ENCODE measurements around the gene MAP3K6. TPM values are rescaled to one million over a fixed set of nuclear protein-coding genes. Genes with fewer than 3 reads are reported as not detected.
A peak's percentile ranks its signal among the peaks of the same experiment; 100 is the strongest.

MAP3K6 gene
- total and polyA plus RNA-seq, 2 of the 13 experiments (the other 11 are each of a cell fraction or from before 2014, with no cell fraction given): 2.7 to 3.2 TPM

DNA sequence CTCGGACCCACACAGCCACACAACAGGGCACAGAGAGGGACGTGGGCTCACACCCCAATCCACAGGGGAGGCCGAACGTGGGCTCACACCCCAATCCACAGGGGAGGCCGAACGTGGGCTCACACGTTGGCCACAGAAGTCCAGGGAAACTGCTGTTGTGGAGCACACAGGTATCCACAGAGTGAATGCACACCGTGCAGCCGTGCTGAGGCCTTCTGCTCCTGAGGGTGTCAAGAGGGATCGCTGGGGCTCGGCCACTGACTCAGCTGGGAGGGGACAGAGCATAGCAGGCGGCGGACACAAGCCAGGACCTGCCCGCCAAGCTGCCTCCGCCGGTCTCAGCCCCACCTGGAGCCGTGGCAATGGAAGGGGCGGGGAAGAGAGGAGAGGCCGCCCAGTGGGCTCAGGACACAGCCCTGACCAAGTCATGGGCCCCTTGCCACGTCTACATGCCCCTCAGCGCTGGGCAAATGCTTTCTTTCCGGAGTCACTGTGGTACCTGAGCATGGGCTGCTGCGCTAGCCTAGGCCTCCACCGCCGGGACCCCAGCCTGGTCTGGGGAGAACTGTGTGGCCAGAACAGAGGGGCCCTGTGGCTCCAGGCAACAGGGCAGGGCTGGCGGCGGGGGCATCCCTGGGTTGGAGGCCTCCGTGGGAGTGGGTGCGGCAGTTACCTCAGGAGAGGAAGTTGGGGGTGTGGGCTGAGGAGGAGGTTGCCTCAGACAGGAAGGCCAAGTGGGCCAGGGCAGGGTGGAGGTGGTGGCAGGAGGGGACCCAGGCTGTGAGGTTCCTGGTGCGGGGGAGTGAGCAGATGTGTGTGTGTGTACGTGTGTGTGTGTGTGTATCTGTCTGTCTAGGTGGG lies 23.8 kb downstream of the MAP3K6 start (continued):
- TF ChIP-seq ZNF44 (CRISPR knock-in tag; IDR thresholded peaks at IDR 0.05) (0 out of 2 replicates have a peak, but pooled peaks have one; percentile 17), ZMAT3 (CRISPR knock-in tag; conservative IDR thresholded peaks at IDR 0.05) (peak; percentile 59), HCFC1 (IDR thresholded peaks at IDR 0.05; ENCODE audit: low read depth, low read length) (no peak), CEBPG (CRISPR knock-in tag; IDR thresholded peaks at IDR 0.05) (no peak), ZBTB7A (CRISPR knock-in tag; IDR thresholded peaks at IDR 0.05) (peak; percentile 68; the same call in 1 of the 2 replicates), ZNF776 (CRISPR knock-in tag; IDR thresholded peaks at IDR 0.05) (0 out of 2 replicates have a peak, but pooled peaks have one; percentile 11), SIN3A (IDR thresholded peaks at IDR 0.05; ENCODE audit: borderline replicate concordance, low read depth, low read length) (peak; percentile 35; the same call in 1 of the 2 replicates), HNRNPLL (IDR thresholded peaks at IDR 0.05; ENCODE audit: low read depth, low read length, poor library complexity, severe bottlenecking) (peak; percentile 57), SPEN (CRISPR knock-in tag; IDR thresholded peaks at IDR 0.05; ENCODE audit: low read depth) (peak; percentile 30; the same call in 1 of the 2 replicates), KDM4B (CRISPR knock-in tag; IDR thresholded peaks at IDR 0.05) (0 out of 2 replicates have a peak, but pooled peaks have one; percentile 19), ZNF180 (CRISPR knock-in tag; IDR thresholded peaks at IDR 0.05; ENCODE audit: borderline replicate concordance, low read depth) (no peak), ZNF446 (CRISPR knock-in tag; IDR thresholded peaks at IDR 0.05) (0 out of 2 replicates have a peak, but pooled peaks have one; percentile 30), ZSCAN31 (CRISPR knock-in tag; IDR thresholded peaks at IDR 0.05; ENCODE audit: low read depth) (peak; percentile 38; the same call in 1 of the 2 replicates), SOX13 (IDR thresholded peaks at IDR 0.05) (no peak), SOX13 (CRISPR knock-in tag; conservative IDR thresholded peaks at IDR 0.05 in 1 of 2, IDR thresholded peaks at IDR 0.05 in 1 of 2) (peak in 1 of 2 experiments; percentile 43; a peak in 2 of 4 replicates)
- TF ChIP-seq, protein P1, sequence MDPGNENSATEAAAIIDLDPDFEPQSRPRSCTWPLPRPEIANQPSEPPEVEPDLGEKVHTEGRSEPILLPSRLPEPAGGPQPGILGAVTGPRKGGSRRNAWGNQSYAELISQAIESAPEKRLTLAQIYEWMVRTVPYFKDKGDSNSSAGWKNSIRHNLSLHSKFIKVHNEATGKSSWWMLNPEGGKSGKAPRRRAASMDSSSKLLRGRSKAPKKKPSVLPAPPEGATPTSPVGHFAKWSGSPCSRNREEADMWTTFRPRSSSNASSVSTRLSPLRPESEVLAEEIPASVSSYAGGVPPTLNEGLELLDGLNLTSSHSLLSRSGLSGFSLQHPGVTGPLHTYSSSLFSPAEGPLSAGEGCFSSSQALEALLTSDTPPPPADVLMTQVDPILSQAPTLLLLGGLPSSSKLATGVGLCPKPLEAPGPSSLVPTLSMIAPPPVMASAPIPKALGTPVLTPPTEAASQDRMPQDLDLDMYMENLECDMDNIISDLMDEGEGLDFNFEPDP (CRISPR knock-in tag; conservative IDR thresholded peaks at IDR 0.05): 0 out of 2 replicates have a peak, but pooled peaks have one; percentile 66
- TF ChIP-seq, protein P2, sequence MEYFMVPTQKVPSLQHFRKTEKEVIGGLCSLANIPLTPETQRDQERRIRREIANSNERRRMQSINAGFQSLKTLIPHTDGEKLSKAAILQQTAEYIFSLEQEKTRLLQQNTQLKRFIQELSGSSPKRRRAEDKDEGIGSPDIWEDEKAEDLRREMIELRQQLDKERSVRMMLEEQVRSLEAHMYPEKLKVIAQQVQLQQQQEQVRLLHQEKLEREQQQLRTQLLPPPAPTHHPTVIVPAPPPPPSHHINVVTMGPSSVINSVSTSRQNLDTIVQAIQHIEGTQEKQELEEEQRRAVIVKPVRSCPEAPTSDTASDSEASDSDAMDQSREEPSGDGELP (IDR thresholded peaks at IDR 0.05; ENCODE audit: borderline replicate concordance, low read depth): peak; percentile 67; the same call in 1 of the 2 replicates
- TF ChIP-seq, protein P3, sequence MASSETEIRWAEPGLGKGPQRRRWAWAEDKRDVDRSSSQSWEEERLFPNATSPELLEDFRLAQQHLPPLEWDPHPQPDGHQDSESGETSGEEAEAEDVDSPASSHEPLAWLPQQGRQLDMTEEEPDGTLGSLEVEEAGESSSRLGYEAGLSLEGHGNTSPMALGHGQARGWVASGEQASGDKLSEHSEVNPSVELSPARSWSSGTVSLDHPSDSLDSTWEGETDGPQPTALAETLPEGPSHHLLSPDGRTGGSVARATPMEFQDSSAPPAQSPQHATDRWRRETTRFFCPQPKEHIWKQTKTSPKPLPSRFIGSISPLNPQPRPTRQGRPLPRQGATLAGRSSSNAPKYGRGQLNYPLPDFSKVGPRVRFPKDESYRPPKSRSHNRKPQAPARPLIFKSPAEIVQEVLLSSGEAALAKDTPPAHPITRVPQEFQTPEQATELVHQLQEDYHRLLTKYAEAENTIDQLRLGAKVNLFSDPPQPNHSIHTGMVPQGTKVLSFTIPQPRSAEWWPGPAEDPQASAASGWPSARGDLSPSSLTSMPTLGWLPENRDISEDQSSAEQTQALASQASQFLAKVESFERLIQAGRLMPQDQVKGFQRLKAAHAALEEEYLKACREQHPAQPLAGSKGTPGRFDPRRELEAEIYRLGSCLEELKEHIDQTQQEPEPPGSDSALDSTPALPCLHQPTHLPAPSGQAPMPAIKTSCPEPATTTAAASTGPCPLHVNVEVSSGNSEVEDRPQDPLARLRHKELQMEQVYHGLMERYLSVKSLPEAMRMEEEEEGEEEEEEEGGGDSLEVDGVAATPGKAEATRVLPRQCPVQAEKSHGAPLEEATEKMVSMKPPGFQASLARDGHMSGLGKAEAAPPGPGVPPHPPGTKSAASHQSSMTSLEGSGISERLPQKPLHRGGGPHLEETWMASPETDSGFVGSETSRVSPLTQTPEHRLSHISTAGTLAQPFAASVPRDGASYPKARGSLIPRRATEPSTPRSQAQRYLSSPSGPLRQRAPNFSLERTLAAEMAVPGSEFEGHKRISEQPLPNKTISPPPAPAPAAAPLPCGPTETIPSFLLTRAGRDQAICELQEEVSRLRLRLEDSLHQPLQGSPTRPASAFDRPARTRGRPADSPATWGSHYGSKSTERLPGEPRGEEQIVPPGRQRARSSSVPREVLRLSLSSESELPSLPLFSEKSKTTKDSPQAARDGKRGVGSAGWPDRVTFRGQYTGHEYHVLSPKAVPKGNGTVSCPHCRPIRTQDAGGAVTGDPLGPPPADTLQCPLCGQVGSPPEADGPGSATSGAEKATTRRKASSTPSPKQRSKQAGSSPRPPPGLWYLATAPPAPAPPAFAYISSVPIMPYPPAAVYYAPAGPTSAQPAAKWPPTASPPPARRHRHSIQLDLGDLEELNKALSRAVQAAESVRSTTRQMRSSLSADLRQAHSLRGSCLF (CRISPR knock-in tag; IDR thresholded peaks at IDR 0.05; ENCODE audit: borderline replicate concordance): no peak
- TF ChIP-seq, protein P4, sequence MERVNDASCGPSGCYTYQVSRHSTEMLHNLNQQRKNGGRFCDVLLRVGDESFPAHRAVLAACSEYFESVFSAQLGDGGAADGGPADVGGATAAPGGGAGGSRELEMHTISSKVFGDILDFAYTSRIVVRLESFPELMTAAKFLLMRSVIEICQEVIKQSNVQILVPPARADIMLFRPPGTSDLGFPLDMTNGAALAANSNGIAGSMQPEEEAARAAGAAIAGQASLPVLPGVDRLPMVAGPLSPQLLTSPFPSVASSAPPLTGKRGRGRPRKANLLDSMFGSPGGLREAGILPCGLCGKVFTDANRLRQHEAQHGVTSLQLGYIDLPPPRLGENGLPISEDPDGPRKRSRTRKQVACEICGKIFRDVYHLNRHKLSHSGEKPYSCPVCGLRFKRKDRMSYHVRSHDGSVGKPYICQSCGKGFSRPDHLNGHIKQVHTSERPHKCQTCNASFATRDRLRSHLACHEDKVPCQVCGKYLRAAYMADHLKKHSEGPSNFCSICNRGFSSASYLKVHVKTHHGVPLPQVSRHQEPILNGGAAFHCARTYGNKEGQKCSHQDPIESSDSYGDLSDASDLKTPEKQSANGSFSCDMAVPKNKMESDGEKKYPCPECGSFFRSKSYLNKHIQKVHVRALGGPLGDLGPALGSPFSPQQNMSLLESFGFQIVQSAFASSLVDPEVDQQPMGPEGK (CRISPR knock-in tag; IDR thresholded peaks at IDR 0.05): 0 out of 2 replicates have a peak, but pooled peaks have one; percentile 9
